Suprapubic skin (tissue), 3 donors: ENCODE data around the gene TMEM163.

Source experiments
- EP300 ChIP-seq: sonication (generic); formaldehyde crosslinking; IDR thresholded peaks from one replicate; pipeline ENCODE4 v1.6.1; 2017; ENCODE audit warnings: antibody characterized with exemption
- POLR2A ChIP-seq, 2 donors: fragments of 450-650 bp; IDR thresholded peaks; one replicate each; pipeline ENCODE4 v1.6.1; 2017; ENCODE audit warnings: antibody characterized with exemption in 2 of 2, mild to moderate bottlenecking in 2 of 2, moderate library complexity in 2 of 2
- TF ChIP-seq, protein P1 (sequence below), 2 donors: fragments of 200-600 bp in 1 of 2; fragments of 450-650 bp in 1 of 2; sonication (generic) in 1 of 2; IDR thresholded peaks; one replicate each; pipeline ENCODE4 v1.5.1; 2016 to 2019; ENCODE audit warnings: antibody characterized with exemption in 2 of 2, mild to moderate bottlenecking in 1 of 2, moderate library complexity in 1 of 2

DNA sequence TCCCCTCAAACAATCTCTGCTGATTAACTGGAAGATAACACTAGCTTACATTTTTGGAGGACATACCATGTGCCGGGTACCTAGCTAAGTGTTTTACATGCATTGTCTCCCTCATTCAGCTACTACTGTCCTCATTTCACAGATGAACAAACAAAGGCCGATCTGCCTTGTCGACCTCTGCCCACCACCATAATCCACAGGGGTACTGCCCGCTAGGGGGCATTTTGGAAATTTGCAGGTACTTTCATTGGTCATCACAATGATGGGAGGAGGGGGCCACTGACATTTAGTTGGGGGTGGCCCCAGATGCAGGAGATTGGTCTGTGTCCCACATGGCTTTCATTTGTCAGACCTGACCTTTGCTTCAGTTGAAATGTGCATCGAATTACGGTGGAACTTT, 3.9 kb upstream of the TMEM163 start:
- TF ChIP-seq, protein P1, sequence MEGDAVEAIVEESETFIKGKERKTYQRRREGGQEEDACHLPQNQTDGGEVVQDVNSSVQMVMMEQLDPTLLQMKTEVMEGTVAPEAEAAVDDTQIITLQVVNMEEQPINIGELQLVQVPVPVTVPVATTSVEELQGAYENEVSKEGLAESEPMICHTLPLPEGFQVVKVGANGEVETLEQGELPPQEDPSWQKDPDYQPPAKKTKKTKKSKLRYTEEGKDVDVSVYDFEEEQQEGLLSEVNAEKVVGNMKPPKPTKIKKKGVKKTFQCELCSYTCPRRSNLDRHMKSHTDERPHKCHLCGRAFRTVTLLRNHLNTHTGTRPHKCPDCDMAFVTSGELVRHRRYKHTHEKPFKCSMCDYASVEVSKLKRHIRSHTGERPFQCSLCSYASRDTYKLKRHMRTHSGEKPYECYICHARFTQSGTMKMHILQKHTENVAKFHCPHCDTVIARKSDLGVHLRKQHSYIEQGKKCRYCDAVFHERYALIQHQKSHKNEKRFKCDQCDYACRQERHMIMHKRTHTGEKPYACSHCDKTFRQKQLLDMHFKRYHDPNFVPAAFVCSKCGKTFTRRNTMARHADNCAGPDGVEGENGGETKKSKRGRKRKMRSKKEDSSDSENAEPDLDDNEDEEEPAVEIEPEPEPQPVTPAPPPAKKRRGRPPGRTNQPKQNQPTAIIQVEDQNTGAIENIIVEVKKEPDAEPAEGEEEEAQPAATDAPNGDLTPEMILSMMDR (IDR thresholded peaks at IDR 0.05): no peak
- no peak for TF ChIP-seq EP300
- no peak for TF ChIP-seq POLR2A (IDR thresholded peaks at IDR 0.05)
